Gastrocnemius medialis (tissue), 4 donors: ENCODE measurements around the gene NAV2.

ENCODE experiments used
- CTCF ChIP-seq, 5 experiments: fragments of 450-650 bp in 3 of 5; fragments of 200-600 bp in 2 of 5; sonication (generic) in 2 of 5; IDR thresholded peaks in 4 of 5; conservative IDR thresholded peaks in 1 of 5; 1 replicate in 4 of 5; 2 replicates in 1 of 5; pipeline ENCODE4 v1.5.1; 2016 to 2019; ENCODE audit warnings: antibody characterized with exemption in 5 of 5, mild to moderate bottlenecking in 3 of 5, moderate library complexity in 3 of 5
- POLR2A ChIP-seq, 2 donors: fragments of 450-650 bp; IDR thresholded peaks; one replicate each; pipeline ENCODE4 v1.6.1; 2017; ENCODE audit warnings: antibody characterized with exemption in 2 of 2, mild to moderate bottlenecking in 2 of 2, moderate library complexity in 2 of 2

- TF ChIP-seq CTCF (IDR thresholded peaks at IDR 0.05 in 4 of 5, conservative IDR thresholded peaks at IDR 0.05 in 1 of 5): no peak
- no peak for TF ChIP-seq POLR2A (IDR thresholded peaks at IDR 0.05)
Measured at GRCh38 chr11:19947537-19948114, 235.0 kb downstream of the NAV2 start.
